IMR-90 (cell line): Measurements from ENCODE around the gene RAB19. TPM values are rescaled to one million over a fixed set of nuclear protein-coding genes. Genes with fewer than 3 reads are reported as not detected.

ENCODE experiments used
- ATAC-seq: fragments of 200-7000 bp; cut with Tn5 transposase; 2 replicates; pipeline ENCODE4 v1.9.1; 2020; ENCODE audit warnings: low read depth, mild to moderate bottlenecking, moderate library complexity
- BruUV-seq: library from RNA; stranded (reverse); fragments of 400-500 nt; replicated peaks from 2 replicates; lab custom pipeline; 2021; lab: Mats Ljungman, UMichigan
- CTCF ChIA-PET: fragments of 300-600 bp; formaldehyde crosslinking; extraction: SDS; loops from one replicate; lab custom pipeline; 2021; ENCODE audit warnings: antibody characterized with exemption; lab: Yijun Ruan, JAX
- POLR2A ChIA-PET: fragments of 300-600 bp; sonication (Branson Sonifier 250); formaldehyde crosslinking; loops from one replicate; lab custom pipeline; 2022; ENCODE audit warnings: antibody characterized with exemption; ENCODE audit not compliant: unreplicated experiment; lab: Charles Lee
- DNase-seq: peaks from one replicate; pipeline ENCODE4 v3.0.0; 2013
- H2AFZ ChIP-seq: replicated peaks from 2 replicates; pipeline ENCODE3; 2013; ENCODE audit warnings: low read length, mild to moderate bottlenecking; ENCODE audit not compliant: poor library complexity
- H2AK5ac ChIP-seq: 2 replicates; pipeline ENCODE4 v1.6.1; 2013; ENCODE audit warnings: low read depth, low read length, inconsistent platforms
- H2AK9ac ChIP-seq: replicated peaks from 2 replicates; pipeline ENCODE3; 2013; ENCODE audit warnings: mild to moderate bottlenecking, low read depth, low read length, moderate library complexity; ENCODE audit not compliant: poor library complexity
- H2BK120ac ChIP-seq: 2 replicates; pipeline ENCODE4 v1.6.1; 2013; ENCODE audit warnings: low read depth, low read length, inconsistent platforms
- H2BK15ac ChIP-seq: 3 replicates; pipeline ENCODE4 v1.6.1; 2013; ENCODE audit warnings: low read depth, low read length, inconsistent platforms
- H2BK20ac ChIP-seq: 2 replicates; pipeline ENCODE4 v1.6.1; 2013; ENCODE audit warnings: low read depth, mild to moderate bottlenecking, inconsistent platforms, low read length, moderate library complexity
- H2BK5ac ChIP-seq: 2 replicates; pipeline ENCODE4 v1.6.1; 2013; ENCODE audit warnings: mild to moderate bottlenecking, low read depth, low read length, inconsistent platforms; ENCODE audit not compliant: poor library complexity, severe bottlenecking
- H3K14ac ChIP-seq: replicated peaks from 2 replicates; pipeline ENCODE4 v1.6.1; 2013; ENCODE audit warnings: low read depth, low read length, inconsistent platforms
- H3K18ac ChIP-seq: 2 replicates; pipeline ENCODE4 v1.6.1; 2013; ENCODE audit warnings: low read depth, low read length, control low read depth
- H3K23ac ChIP-seq: 2 replicates; pipeline ENCODE4 v1.6.1; 2013; ENCODE audit warnings: low read depth, low read length, inconsistent platforms
- H3K27ac ChIP-seq: 2 replicates; pipeline ENCODE4 v1.5.1; 2013; ENCODE audit warnings: mild to moderate bottlenecking, control low read depth, low read length; ENCODE audit not compliant: insufficient read depth
- H3K27me3 ChIP-seq: 2 replicates; pipeline ENCODE4 v1.6.1; 2013; ENCODE audit warnings: low read length; ENCODE audit not compliant: control insufficient read depth, insufficient read depth
- H3K36me3 ChIP-seq: 2 replicates; pipeline ENCODE4 v1.6.1; 2013; ENCODE audit warnings: low read length, mixed read lengths; ENCODE audit not compliant: control insufficient read depth, insufficient read depth
- H3K4ac ChIP-seq: 2 replicates; pipeline ENCODE4 v1.6.1; 2013; ENCODE audit warnings: low read depth, low read length, inconsistent platforms
- H3K4me1 ChIP-seq: 2 replicates; pipeline ENCODE4 v1.6.1; 2013; ENCODE audit warnings: low read length, mixed read lengths; ENCODE audit not compliant: control insufficient read depth, insufficient read depth
- H3K4me2 ChIP-seq: 2 replicates; pipeline ENCODE4 v1.6.1; 2013; ENCODE audit warnings: low read depth, mild to moderate bottlenecking, control low read depth, low read length, moderate library complexity
- H3K4me3 ChIP-seq: 2 replicates; pipeline ENCODE4 v1.5.1; 2013; ENCODE audit warnings: low read depth, mild to moderate bottlenecking, control low read depth, low read length, moderate library complexity; ENCODE audit not compliant: insufficient read depth
- H3K56ac ChIP-seq: 2 replicates; pipeline ENCODE4 v1.6.1; 2013; ENCODE audit warnings: low read length, inconsistent platforms; ENCODE audit not compliant: insufficient read depth; ENCODE audit errors: extremely low read depth
- H3K79me1 ChIP-seq, 2 experiments: 2 replicates each; pipeline ENCODE4 v1.6.1; 2013; ENCODE audit warnings: low read length in 2 of 2, inconsistent platforms in 1 of 2, low read depth in 1 of 2
- H3K9ac ChIP-seq: 2 replicates; pipeline ENCODE4 v1.6.1; 2013; ENCODE audit warnings: low read depth, low read length, control low read depth
- H3K9me1 ChIP-seq: 2 replicates; pipeline ENCODE4 v1.6.1; 2013; ENCODE audit warnings: low read length, inconsistent platforms; ENCODE audit not compliant: insufficient read depth
- H3K9me3 ChIP-seq: 2 replicates; pipeline ENCODE4 v1.6.1; 2013; ENCODE audit warnings: low read length; ENCODE audit not compliant: control insufficient read depth, insufficient read depth
- H4K20me1 ChIP-seq: 2 replicates; pipeline ENCODE4 v1.6.1; 2013; ENCODE audit warnings: low read length, inconsistent platforms; ENCODE audit not compliant: insufficient read depth
- H4K5ac ChIP-seq: 2 replicates; pipeline ENCODE4 v1.6.1; 2013; ENCODE audit warnings: mild to moderate bottlenecking, low read depth, low read length, control low read depth
- H4K8ac ChIP-seq, 2 experiments: 2 replicates each; pipeline ENCODE4 v1.6.1; 2013; ENCODE audit warnings: low read depth in 2 of 2, low read length in 2 of 2, control low read depth in 1 of 2, inconsistent platforms in 1 of 2
- H4K91ac ChIP-seq: 2 replicates; pipeline ENCODE4 v1.6.1; 2013; ENCODE audit warnings: low read depth, low read length, inconsistent platforms; ENCODE audit not compliant: insufficient read depth
- RFX5 ChIP-seq: IDR thresholded peaks from 2 replicates; pipeline ENCODE4 v1.8.0; 2012; ENCODE audit warnings: low read depth, mild to moderate bottlenecking, low read length, moderate library complexity
- WGBS, 2 experiments: methylation state at CpG; one replicate each; pipeline versions ENCODE4 v1.1.5 to v1.1.7; 2013; ENCODE audit warnings: missing lambda C conversion rate in 2 of 2; ENCODE audit not compliant: insufficient read length in 1 of 2; ENCODE audit errors: extremely low coverage in 2 of 2; 5-methylcytosine and 5-hydroxymethylcytosine counted together
- dilution Hi-C: fragments of 300-500 bp; cut with HindIII; formaldehyde crosslinking; loops from one replicate; pipeline ENCODE4 v1.14.3; 2018; ENCODE audit warnings: low sequenced_read_pairs; ENCODE audit not compliant: unreplicated experiment
- in situ Hi-C: fragments of 300-500 bp; cut with MboI; formaldehyde crosslinking; loops from 3 replicates; pipeline ENCODE4 v1.14.3; 2019; ENCODE audit warnings: low sequenced_read_pairs, inconsistent platforms, mixed read lengths
- intact Hi-C: fragments of 100-400 bp; cut with micrococcal nuclease; formaldehyde crosslinking; loops from 2 replicates; pipeline ENCODE4 v1.10.0; 2022
- polyA plus RNA-seq, 3 experiments: library from polyadenylated mRNA; depleted of rRNA; stranded (reverse); fragments of >200 nt; gene quantifications; 2 replicates each; pipeline ENCODE4 v1.2.3, GENCODE V29; 2012; ENCODE audit warnings: low replicate concordance in 1 of 3
- total RNA-seq: library from RNA; depleted of rRNA; stranded (reverse); fragments of >200 nt; gene quantifications from 2 replicates; pipeline ENCODE4 v1.2.3, GENCODE V29; 2012

Gene RAB19
- total and polyA plus RNA-seq, 2 of the 4 experiments (the other 2 are of a cell fraction) = not detected

- Histone ChIP-seq H4K20me1 (peaks cover 76% of the 10 kb centered on the region), H2AK9ac (no peak overlapping the region), H3K27ac (no peak overlapping the region), H4K5ac (no peak overlapping the region), H3K79me1 (peaks cover 23 to 69% of the 10 kb centered on the region in 2 experiments), H3K9me3 (no peaks in the 10 kb centered on the region), H2BK5ac (no peak overlapping the region), H3K27me3 (no peaks in the 10 kb centered on the region), H2BK120ac (no peak overlapping the region), H2AK5ac (no peak overlapping the region), H3K9me1 (peaks cover 4% of the 10 kb centered on the region; the same call in 1 of the 2 replicates), H2BK15ac (no peak overlapping the region), H3K4me1 (peaks cover 2% of the 10 kb centered on the region; the same call in 1 of the 2 replicates), H3K4ac (no peak overlapping the region), H3K18ac (no peak overlapping the region), H3K4me2 (no peak overlapping the region), H4K91ac (no peak overlapping the region), H3K14ac (no peak overlapping the region), H4K8ac (no peak overlapping the region), H3K56ac (no peak overlapping the region), H3K4me3 (no peak overlapping the region), H3K36me3 (no peaks in the 10 kb centered on the region; the same call in 1 of the 2 replicates), H3K23ac (no peak overlapping the region; the same call in 1 of the 2 replicates), H3K9ac (no peak overlapping the region), H2BK20ac (no peak overlapping the region), H2AFZ (no peak overlapping the region)
- 96 to 100% methylated on average over 1 to 4 of the region's 8 CpGs for WGBS, 2 experiments
- ATAC-seq = 0 out of 2 replicates have a peak, but pooled peaks have one; percentile 24
- dilution Hi-C loops (no loop called here), in situ Hi-C loops (no loop called here), intact Hi-C loops (no loop called here)
- no peak for TF ChIP-seq RFX5
- CTCF ChIA-PET = no interaction called here
- BruUV-seq = no TSS peak
- POLR2A ChIA-PET = no interaction called here
- DNase-seq = peak; percentile 22
Observed at GRCh38 chr7:140390466-140391190, 13.2 kb upstream of the RAB19 start.
